Stimulated activated CD8-positive, alpha-beta memory T cell treated with anti-CD3 and anti-CD28 coated beads, Interleukin-4, amount 100 ng/mL, for 24 hours (primary cell): ENCODE results near the gene MMAB.
"Not testable (repeated sequence)": the region's sequence is repeated elsewhere in the genome, so short reads cannot be mapped to it uniquely, and the experiment has no call there.

Source experiments
- DNase-seq: peaks from one replicate; pipeline ENCODE4 v3.0.0-alpha.2; 2020; ENCODE audit warnings: low read depth

The MMAB gene

DNA sequence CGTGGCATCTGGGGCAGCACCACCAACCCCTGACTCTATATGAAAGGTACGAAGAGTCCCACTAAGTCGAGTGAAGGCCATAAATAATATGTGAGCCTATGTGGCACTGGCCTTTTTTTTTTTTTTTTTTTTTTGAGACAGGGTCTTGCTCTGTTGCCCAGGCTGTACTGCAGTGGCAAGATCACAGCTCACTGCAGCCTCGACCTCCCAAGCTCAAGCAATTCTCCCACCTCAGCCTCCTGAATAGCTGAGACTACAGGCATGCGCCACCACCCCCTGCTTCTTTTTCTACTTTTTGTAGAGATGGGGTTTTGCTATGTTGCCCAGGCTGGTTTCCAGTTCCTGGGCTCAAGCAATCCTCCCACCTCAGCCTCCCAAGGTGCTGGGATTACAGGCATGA lies 28.8 kb upstream of the MMAB start:
- not testable (repeated sequence) for DNase-seq

DNA sequence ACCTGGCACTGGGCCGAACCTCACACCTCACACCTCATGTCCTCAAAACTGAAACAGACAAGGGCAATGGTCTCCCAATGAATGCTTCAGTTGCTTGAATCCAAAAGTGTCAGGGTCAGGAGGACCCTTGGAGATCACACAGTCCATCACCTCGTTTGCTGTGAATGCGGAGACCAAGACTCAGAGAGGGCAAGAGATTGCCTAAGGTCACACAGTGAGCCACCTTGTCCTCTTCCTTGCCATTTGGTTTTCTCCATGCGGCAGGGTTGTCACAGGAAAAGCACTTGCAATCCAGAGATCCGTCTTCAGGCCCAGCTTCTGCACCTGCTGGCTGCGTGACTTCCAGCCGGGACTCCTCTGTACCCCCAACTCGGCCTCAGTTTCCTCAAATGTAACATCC lies 28.3 kb upstream of the MMAB start:
- no peak for DNase-seq

DNA sequence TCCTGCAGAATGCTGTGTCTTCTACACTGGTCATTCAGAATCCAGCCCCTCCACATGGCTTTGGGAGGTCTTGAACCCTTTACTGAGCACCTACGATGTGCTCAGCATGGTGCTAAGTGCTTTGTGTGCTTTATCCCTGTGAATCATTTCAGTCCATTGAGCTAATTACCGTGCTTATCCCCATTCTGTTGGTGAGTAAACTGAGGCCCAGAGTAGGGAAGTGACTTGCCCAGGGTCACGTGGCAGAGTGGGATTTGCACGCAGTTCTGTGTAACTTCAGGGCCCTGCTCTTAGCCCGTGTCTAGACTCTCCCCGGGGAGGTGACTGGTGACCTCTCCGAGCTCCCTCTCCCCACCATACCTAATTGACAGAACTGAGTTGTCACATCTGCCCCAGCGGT lies 27.7 kb upstream of the MMAB start:
- no peak for DNase-seq

DNA sequence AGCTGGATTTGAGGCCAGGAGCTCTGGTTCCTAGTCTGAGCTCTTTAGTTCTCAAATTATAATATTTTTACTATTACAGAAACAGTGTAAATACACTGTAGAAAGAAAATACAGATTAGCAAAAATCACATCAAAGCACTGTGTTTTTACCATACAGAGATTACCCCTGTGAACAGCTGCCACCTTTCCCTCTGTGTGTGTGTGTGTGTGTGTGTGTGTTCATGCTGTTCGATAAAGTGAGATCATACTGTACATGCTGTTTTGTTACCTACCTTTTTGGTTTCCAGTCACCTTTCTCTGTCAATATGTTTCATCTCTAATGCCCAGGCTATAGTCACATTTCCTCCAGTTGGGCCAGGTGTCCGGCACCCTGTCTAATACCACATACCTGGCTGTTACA lies 27.2 kb upstream of the MMAB start:
- DNase-seq, result no peak

DNA sequence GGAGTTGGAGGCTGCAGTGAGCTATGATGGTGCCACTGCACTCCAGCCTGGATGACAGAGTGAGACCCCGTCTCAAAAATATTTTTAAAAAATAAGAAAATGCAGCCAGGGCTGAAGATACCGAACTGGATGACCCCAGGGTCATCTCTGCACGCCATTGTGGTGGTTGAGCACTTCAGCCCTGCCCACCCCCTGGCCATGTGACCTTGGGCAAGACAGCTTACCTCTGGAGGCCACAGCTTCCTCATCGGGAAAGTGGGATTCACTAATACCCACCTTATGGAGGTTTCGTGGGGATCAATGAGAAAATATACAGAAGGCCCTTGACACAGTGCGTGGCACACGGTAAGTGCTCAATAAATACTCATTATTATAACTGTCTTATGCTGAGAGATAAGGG lies 25.8 kb upstream of the MMAB start:
- no peak for DNase-seq

DNA sequence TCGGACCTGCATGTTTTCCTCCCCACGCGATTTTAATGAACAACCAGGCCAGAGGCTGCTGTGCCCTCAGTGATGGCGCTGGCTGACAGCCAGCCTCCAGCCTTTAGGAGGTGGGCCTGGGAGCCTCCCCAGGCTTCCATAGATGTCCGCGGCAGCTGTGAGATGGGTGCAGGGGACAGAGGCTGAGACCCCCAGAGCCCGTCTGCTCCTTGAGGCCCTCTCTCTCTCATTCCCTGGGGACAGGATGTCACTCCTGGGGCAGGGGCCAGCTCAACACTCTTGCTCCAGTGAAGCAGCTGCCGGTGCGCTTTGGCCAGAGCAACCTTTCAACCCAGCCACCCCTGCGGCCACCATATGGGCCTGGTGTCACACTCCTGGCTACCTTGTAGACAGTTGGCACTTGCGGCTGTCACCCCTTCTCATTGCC lies 25.1 kb upstream of the MMAB start:
- DNase-seq, result no peak

DNA sequence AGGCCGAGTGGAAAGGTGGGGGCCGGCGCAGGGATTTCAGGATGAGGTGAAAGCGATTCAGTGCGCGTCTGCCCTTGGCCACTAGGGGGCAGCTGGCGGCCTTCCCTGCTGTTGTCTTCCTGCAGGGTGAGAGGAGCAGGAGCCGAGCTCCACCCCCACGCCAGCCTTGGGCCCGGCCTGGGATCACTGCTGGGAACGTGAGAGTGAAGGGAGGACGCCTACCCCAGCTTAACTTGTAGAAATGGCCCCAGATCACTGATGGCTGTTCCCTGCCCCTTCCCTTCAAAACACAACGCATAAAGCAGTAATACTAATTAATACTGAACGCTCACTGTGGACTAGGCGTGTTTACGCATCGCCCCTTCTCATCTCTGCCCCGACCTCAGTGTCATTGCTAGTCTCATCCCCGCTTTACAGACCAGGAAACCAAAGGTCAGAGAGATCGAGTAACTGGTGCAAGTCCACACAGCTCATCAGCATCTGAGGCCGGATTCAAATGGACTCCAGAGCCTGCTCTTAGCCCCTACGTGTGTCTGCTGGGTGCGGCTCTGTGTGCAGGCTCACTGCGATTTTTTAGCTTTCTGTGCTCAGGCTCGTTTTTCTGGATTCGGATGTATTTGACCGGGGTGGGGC lies 24.6 kb upstream of the MMAB start:
- DNase-seq, result peak; percentile 40

DNA sequence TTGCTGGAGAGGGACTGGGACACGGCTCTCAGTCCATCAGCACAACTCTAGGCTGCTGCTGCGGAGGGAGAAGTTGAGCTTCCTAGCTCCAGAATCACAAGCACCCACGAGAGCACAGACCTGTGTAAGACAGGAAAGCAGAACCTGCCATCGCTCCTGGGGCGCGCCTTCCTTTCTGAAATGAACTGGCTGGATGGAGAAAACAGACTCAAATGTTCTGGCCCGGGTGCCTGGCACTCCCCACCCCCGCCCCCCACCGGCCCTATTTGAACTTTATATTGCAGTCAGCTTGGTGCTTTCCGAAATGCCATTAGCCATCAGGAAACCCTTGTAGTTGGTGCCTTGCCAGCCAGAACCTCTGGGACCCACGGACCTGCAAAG lies 24.1 kb upstream of the MMAB start:
- DNase-seq, result no peak

DNA sequence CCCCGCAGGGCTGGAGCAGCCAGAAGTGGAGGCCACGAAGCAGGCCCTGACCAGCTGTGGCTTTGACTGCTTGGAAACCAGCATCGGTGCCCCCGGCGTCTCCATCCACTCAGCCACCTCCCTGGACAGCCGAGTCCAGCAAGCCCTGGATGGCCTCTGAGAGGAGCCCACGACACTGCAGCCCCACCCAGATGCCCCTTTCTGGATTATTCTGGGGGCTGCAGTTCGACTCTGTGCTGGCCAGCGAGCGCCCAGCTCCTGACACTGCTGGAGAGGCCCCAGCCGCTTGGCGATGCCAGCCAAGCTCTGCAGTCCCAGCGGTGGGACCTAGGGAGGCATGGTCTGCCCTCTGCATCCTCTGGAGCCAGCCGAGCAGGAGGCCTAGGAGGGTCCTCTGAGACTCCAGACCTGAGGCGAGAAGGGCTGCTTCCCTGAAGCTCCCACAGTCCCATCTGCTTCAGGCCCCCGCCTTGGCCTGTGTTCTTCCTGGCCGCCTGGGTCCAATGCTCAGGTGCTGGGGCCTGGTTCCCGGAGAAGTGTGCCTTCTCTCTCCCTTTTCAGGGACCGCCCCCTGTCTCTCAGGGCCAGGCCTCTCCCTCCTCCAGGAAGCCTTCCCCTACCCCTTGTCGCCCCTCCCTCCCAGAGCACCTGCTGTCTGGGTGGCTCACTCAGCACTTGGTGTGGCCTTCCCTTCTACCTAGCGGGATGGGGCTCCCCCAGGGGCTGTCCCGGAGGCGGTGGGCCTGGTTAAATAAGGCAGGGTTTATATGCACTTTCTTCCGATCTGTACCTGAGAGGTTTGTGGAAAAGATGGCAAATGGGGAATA lies 23.3 kb upstream of the MMAB start:
- no peak for DNase-seq

DNA sequence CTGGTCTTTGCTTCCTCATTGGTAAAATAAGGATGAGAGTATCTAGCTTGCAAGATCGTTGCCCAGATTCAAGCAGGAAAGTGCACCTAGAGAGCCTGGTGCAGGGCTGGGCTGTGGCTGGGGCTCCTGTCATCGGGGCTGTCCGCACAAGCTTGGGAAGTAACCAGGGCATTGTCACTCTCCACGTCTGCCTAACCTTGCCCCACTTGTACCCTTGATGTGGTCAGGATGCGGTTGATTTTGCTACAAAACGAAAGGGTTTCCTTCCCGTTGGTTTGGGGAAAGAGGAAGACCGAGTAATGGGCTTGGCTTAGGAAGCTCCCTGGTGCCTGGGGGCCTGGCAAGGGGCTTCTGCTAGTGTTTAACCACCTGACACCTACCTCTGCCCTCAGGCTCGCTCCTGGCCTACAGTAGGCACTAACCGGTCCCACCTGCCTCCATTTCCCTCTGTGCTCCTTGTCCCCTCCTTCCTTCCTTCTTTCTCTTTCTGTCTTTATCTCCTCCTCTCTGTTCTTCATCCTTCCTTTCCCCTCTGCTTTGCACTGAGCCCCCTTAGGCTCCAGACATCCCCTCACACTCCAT lies 22.1 kb upstream of the MMAB start:
- DNase-seq, result no peak

DNA sequence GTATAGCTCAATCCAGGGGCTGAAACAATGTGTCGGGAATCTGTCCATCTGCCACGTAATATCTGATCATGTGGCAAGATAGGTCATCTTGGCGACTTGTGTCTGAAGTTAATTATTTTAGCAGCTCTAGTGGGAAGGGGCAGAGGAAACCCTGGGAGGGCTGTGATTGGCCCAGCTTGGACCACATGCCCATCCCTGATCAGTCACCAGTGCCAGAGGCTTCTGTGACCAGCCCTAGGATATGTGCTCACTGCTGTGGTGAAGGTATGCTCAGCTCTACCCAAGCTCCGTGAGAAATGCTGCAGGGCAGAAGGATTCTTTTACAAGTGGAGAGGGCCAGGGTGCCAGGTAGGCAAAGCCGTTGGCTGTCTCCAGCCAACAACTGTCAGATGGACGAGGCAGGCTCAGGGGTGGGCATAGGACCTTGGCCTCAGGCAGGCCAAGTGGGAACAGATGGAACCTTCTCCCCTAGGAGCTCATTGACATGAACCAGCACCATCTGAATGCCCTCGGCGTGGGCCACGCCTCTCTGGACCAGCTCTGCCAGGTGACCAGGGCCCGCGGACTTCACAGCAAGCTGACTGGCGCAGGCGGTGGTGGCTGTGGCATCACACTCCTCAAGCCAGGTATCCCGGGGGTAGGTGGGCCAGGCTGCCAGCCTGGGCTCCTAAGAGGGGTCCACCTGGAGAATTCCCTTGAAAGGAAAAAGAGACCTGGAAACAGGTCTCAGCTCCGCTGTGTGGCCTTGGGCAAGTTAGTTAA lies 21.4 kb upstream of the MMAB start:
- DNase-seq, result no peak

DNA sequence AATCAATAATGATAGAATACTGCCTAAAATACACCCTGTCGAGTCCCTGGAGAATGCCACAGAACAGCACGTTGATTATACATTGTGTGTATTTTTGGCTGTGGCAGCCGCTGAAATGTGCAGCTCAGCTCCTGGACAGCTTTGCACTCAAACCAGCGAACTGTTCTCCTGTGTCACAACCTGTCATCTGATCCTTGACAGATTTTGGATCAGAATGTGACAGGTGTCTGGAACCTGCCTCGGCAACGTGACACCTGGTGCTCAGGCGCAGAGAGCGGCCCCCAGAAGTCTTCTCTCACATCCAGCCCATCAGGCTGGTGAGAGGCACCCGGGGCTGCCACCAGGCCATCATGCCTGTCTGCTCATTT lies 19.6 kb upstream of the MMAB start:
- no peak for DNase-seq

DNA sequence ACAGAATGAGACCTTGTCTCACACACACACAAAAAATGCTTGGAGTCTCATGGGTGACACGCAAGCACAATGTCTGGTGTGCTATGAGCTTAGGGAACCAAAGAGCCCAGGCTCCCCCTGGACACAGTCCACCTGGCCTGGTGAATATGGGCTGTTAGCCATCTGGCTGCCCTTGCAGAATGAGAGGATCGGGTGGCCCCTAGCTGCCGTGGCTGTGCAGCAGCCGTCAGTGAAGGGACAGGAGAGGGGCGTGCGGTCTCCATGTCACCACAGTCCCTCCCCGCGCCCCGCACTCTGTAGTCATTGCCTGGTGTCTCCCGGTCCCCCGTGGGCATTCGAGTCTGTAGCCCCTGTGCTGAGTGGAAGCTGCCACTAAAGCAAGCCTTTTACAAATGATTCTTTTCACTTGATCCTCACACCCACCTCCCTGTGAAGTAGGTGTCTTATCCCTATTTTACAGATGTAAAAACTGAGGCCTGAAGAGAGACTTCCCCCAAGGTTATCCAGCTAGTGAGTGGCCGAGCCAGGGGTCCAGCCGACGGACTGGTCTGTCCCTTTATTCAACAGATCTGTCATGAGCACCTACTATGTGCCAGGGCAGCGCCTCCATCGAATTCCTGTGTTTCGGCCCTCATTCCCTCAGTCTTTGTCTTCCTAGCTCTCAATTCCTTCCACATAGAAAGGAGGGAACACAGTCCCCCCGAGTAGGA lies 19.0 kb upstream of the MMAB start:
- no peak for DNase-seq

DNA sequence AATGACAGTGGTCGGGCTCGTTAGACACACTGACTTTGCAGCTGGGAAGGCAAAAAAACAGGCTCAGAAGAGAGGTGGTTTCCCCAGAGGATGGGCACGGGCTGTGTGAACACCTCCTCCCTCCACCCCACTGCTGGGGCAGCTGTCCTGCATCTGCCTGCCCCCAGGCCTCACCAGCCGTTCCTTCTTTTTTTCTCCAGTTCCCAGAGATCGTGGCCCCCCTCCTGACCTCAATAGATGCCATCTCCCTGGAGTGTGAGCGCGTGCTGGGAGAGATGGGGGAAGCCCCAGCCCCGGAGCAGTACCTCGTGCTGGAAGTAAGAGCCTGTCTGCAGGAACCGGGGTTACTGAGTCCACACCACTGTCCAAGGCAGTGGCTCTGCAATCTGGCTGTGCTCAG lies 17.7 kb upstream of the MMAB start:
- DNase-seq, result no peak

DNA sequence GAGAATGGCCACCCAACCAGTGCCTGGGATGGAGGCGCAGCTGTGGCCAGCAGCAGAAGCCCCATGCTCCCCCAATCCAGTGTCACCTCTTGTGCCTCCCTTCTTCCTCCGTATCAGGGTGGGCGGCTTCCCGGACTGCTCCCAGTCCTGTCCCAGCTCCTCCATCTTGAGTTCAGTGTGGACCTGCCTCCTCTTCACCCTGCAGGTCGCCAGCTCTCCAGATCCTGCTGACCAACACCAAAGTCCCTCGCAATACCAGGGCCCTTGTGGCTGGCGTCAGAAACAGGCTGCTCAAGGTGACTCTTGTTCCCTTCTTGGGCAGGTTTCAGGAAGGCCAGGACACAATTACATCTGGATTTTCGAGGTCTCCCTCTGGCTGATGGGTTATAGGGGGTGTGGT lies 17.3 kb upstream of the MMAB start:
- DNase-seq, result no peak

DNA sequence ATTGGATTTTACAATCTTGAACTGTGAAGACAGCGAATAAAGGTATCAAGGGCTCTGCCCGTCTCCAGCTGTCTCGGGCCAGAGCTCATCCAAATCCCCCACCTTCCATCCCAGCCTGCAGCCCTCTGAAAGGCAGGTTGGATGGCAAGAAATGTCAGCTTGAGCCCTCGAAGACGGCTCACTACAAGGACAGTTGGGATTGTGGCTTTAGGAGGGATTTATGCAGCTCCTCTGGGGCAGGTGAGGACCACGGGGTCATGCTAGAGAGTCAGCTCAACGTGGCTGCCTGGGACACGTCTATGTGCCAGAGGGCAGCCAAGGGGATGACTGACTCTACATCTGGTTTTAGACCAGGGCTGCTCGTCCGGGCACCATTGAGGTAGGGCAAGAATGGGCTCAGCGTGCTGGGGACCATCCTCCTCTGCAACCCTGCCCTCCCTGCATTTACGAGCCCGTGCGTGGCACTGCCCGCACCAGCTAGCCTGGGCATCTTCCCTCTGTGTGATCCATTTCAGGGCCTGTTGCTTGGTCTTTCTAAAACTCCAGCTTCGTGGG lies 16.5 kb upstream of the MMAB start:
- DNase-seq, result no peak

DNA sequence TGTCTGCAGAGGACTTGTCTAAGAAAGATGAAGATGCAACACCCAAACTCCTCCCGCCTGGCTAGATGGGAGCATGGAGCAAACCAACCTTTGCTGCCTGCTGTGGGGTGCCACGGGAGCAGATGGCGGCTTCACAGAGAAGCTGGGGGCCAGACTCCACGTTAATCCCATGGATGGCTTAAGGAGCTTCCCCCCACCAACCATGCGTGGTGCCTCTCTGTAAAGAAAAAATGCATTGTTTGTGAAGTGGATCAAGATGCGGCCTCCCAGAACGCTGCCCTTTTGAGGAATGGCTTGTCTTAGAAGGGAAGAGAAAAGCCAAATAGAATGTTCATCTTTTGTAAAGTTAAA lies 15.9 kb upstream of the MMAB start:
- no peak for DNase-seq

DNA sequence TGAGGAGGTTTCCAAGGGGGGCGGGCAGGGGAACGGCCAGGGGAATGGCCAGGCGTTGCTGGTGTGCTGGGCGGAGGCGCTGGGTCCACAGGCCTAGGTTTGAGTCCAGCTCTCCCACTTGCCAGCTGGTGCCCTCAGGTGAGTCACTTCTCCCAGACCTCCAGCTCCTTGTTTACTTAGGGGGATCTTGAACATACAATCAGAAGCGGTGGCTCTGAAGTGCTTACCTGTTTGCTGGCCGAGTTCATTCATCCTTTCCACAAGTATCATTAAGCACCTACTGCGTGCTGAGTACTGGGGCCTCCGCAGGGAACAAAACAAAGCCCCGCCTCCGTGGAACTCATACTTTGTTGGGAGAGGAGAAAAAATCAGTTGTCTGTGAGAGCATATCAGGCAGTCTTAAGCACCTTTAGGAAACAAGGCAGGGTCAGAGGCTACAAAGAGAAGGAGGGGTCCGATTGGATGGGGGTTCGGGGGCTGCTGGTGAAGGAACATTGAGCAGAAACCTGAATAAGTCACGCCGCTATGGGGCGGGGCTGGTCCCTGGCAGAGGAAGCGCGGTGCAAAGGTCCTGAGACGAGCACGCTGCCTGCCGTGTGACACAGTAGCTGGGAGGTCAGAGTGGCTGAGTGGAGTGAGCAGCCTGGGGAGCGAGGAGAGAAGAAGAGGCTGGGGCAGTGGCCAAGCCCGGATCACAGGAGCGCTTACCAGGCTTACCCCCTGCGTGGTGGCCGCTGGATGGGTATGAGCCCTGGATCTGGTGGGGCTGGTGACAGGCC lies 15.3 kb upstream of the MMAB start:
- no peak for DNase-seq

DNA sequence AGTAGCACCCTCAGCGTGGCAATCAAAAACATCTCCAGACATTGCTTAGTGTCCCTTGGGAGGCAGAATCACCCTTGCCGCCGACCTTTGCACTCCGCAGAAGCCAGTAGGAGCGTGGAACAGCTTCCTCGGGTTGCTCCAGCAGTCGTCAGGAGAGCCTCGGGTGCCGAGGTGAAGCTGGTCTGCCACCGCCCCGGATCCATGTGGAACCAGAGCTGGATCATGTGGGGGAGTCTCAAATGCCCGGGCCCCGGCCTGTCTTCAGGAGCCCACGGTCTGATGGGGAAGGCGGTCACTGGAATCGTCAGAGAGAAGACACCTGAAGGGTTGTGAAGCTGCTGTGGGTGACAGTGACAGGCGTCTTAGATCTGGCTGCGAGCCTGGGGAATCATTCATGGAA lies 14.6 kb upstream of the MMAB start:
- DNase-seq, result no peak

DNA sequence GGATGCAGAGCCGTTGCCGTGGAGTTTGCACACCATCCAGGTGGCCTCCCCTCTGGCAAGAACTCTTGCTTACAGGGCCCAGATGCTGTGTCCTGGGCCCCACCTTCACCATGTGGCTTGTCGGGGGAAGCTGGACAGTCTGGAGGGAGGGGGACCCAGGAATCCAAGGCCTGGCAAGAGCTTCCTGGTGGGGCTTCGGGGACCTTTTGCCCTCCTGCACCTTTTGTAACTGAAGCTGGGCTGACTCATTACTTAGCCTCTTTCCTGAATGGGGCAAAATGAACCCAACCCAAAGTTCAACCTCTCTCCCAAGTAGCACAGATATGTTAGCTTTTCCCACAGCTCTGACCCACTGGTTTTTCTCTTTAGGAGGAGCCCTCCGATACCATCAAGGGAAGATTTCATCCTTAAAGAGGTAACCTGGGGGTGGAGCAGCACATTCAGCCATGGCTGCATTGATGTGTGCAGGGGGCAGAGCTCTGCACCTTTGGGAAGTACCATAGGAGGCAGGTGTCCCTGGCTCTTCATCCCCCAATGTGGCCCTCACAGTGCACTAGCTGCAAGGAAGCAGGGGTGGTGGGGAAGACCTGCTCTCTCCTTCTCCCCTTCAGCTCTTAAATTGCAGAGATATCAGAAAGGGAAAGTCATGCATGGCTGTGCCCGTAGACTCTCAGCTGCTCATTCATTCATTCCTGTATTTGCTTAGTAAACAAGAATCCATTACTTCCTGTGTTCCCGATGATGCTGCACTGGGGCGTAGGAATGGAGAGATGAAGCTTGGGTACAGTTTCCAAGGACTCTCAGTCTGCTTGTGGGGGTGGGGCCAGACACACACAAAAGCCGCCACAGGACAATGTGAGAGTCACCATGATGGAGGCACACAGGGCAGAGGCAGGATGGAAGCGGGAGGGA lies 13.3 kb upstream of the MMAB start:
- no peak for DNase-seq
